Panc1 (cell line): ENCODE data around the gene ZFYVE27.

Source experiments
- POLR2AphosphoS5 ChIP-seq: IDR thresholded peaks from 2 replicates; pipeline ENCODE4 v1.6.1; 2012; ENCODE audit warnings: mild to moderate bottlenecking, low read depth, low read length, moderate library complexity
- TF ChIP-seq, protein P1 (sequence below): fragments of 450-650 bp; IDR thresholded peaks from 2 replicates; pipeline ENCODE4 v1.5.1; 2017; ENCODE audit warnings: mild to moderate bottlenecking

DNA sequence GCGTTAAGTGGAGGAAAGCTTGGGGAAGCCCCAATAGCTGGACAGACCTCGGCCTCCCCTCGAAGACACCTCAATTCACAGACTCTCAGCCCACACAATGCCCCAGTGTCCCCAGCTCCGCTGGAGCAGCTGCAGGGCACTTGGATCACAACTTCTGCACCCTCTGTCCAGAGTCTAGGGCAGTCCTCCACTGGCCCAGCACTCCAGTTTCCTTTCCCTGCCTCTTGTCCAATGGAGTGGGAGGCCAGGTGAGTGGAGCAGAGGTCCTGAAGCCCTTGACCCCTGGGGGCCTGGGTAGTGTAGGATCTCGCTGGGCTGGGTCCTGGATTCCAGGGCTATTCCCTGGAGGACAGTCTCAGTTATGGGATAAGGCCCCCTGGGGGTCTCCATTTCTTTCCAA lies 23.0 kb downstream of the ZFYVE27 start:
- TF ChIP-seq, protein P1, sequence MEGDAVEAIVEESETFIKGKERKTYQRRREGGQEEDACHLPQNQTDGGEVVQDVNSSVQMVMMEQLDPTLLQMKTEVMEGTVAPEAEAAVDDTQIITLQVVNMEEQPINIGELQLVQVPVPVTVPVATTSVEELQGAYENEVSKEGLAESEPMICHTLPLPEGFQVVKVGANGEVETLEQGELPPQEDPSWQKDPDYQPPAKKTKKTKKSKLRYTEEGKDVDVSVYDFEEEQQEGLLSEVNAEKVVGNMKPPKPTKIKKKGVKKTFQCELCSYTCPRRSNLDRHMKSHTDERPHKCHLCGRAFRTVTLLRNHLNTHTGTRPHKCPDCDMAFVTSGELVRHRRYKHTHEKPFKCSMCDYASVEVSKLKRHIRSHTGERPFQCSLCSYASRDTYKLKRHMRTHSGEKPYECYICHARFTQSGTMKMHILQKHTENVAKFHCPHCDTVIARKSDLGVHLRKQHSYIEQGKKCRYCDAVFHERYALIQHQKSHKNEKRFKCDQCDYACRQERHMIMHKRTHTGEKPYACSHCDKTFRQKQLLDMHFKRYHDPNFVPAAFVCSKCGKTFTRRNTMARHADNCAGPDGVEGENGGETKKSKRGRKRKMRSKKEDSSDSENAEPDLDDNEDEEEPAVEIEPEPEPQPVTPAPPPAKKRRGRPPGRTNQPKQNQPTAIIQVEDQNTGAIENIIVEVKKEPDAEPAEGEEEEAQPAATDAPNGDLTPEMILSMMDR = no peak
- TF ChIP-seq POLR2AphosphoS5 = no peak
